Astrocyte (in vitro differentiated cells and primary cell): ENCODE data around the gene KIRREL3.

ENCODE experiments used
- EZH2 ChIP-seq: IDR thresholded peaks from 2 replicates; pipeline ENCODE4 v1.6.1; 2012; ENCODE audit warnings: mild to moderate bottlenecking, low read length, inconsistent platforms; ENCODE audit not compliant: insufficient read depth
- TF ChIP-seq, protein P1 (sequence below): IDR thresholded peaks from 2 replicates; pipeline ENCODE4 v1.5.1; 2011; ENCODE audit warnings: low read depth, mild to moderate bottlenecking, inconsistent platforms, low read length, moderate library complexity; ENCODE audit not compliant: insufficient read depth

- TF ChIP-seq, protein P1, sequence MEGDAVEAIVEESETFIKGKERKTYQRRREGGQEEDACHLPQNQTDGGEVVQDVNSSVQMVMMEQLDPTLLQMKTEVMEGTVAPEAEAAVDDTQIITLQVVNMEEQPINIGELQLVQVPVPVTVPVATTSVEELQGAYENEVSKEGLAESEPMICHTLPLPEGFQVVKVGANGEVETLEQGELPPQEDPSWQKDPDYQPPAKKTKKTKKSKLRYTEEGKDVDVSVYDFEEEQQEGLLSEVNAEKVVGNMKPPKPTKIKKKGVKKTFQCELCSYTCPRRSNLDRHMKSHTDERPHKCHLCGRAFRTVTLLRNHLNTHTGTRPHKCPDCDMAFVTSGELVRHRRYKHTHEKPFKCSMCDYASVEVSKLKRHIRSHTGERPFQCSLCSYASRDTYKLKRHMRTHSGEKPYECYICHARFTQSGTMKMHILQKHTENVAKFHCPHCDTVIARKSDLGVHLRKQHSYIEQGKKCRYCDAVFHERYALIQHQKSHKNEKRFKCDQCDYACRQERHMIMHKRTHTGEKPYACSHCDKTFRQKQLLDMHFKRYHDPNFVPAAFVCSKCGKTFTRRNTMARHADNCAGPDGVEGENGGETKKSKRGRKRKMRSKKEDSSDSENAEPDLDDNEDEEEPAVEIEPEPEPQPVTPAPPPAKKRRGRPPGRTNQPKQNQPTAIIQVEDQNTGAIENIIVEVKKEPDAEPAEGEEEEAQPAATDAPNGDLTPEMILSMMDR = no peak
- no peak for TF ChIP-seq EZH2
These were observed 313.1 kb downstream of the KIRREL3 start for GRCh38 chr11:126687477-126687876.
